Central memory CD4-positive, alpha-beta T cell (primary cell): Measurements from ENCODE around the gene ZNF316.
A peak's percentile ranks its signal among the peaks of the same experiment; 100 is the strongest.
"Not testable (repeated sequence)": the region's sequence is repeated elsewhere in the genome, so short reads cannot be mapped to it uniquely, and the experiment has no call there.

Experiments
- DNase-seq: peaks from one replicate; pipeline ENCODE4 v3.0.0; 2022

The ZNF316 gene

GRCh38 chr7:6621195-6622133 is 15.7 kb upstream of the ZNF316 start:
- DNase-seq = no peak

GRCh38 chr7:6622134-6622710 is 14.9 kb upstream of the ZNF316 start:
- DNase-seq = no peak

GRCh38 chr7:6623589-6624245 is 13.4 kb upstream of the ZNF316 start:
- DNase-seq = no peak

GRCh38 chr7:6624246-6624611 is 12.9 kb upstream of the ZNF316 start:
- DNase-seq = no peak

GRCh38 chr7:6628045-6628444 is 9.1 kb upstream of the ZNF316 start:
- no peak for DNase-seq

GRCh38 chr7:6630007-6630849 is 6.9 kb upstream of the ZNF316 start:
- DNase-seq = no peak

- DNase-seq = no peak
Observed at GRCh38 chr7:6631605-6632004, 5.5 kb upstream of the ZNF316 start.

GRCh38 chr7:6634021-6634420 is 3.1 kb upstream of the ZNF316 start:
- no peak for DNase-seq

GRCh38 chr7:6634971-6635370 is 2.1 kb upstream of the ZNF316 start:
- not testable (repeated sequence) for DNase-seq

GRCh38 chr7:6637544-6638229 is 569 bp downstream of the ZNF316 start:
- DNase-seq = peak; percentile 37

GRCh38 chr7:6639032-6639431 is 1.9 kb downstream of the ZNF316 start:
- DNase-seq = no peak

- no peak for DNase-seq
Observed at GRCh38 chr7:6639627-6640026, 2.5 kb downstream of the ZNF316 start.

GRCh38 chr7:6640246-6640721 is 3.2 kb downstream of the ZNF316 start:
- no peak for DNase-seq

- no peak for DNase-seq
Observed at GRCh38 chr7:6641305-6642035, 4.4 kb downstream of the ZNF316 start.

- DNase-seq = no peak
Observed at GRCh38 chr7:6642239-6642839, 5.2 kb downstream of the ZNF316 start.

GRCh38 chr7:6642861-6643640 is 5.9 kb downstream of the ZNF316 start:
- no peak for DNase-seq

GRCh38 chr7:6643915-6644625 is 7.0 kb downstream of the ZNF316 start:
- DNase-seq = no peak

- DNase-seq = no peak
Observed at GRCh38 chr7:6644728-6645127, 7.6 kb downstream of the ZNF316 start.

GRCh38 chr7:6646465-6646864 is 9.3 kb downstream of the ZNF316 start:
- no peak for DNase-seq
